Neural crest cell (in vitro differentiated cells): ENCODE results near the gene CSNK1G3. TPM values are rescaled to one million over a fixed set of nuclear protein-coding genes. Genes with fewer than 3 reads are reported as not detected.
A peak's percentile ranks its signal among the peaks of the same experiment; 100 is the strongest.
"Not testable (repeated sequence)": the region's sequence is repeated elsewhere in the genome, so short reads cannot be mapped to it uniquely, and the experiment has no call there.

Experiments used
- DNase-seq: peaks from one replicate; pipeline ENCODE4 v3.0.0; 2021; ENCODE audit warnings: low read depth, mixed read lengths, low spot score
- H3K27ac Mint-ChIP-seq: one replicate; pipeline ENCODE4 v1.8.0; 2021; ENCODE audit warnings: mild to moderate bottlenecking, mixed read lengths; ENCODE audit not compliant: unreplicated experiment
- H3K27me3 Mint-ChIP-seq: 2 replicates; pipeline ENCODE4 v1.8.0; 2021; ENCODE audit warnings: low read depth, mild to moderate bottlenecking, mixed read lengths
- H3K36me3 Mint-ChIP-seq: 2 replicates; pipeline ENCODE4 v1.8.0; 2021; ENCODE audit warnings: low read depth, mild to moderate bottlenecking, mixed read lengths
- H3K4me1 Mint-ChIP-seq: 2 replicates; pipeline ENCODE4 v1.8.0; 2021; ENCODE audit warnings: mixed read lengths
- H3K4me3 Mint-ChIP-seq: one replicate; pipeline ENCODE4 v1.8.0; 2021; ENCODE audit warnings: mild to moderate bottlenecking, mixed read lengths
- H3K9me3 Mint-ChIP-seq: 2 replicates; pipeline ENCODE4 v1.8.0; 2021; ENCODE audit warnings: mixed read lengths
- long read RNA-seq: library from polyadenylated mRNA; unstranded; transcript quantifications from one replicate; pipeline ENCODE4 v2.0.0, GENCODE V29; 2020
- total RNA-seq: library from RNA; stranded (reverse); gene quantifications from 2 replicates; pipeline ENCODE4 v1.2.1, GENCODE V29; 2021
- TF ChIP-seq, protein P1 (sequence below): fragments of 200-600 bp; sonication (generic); conservative IDR thresholded peaks from 2 replicates; pipeline ENCODE4 v1.5.0; 2021; ENCODE audit warnings: antibody characterized with exemption, mild to moderate bottlenecking

Gene CSNK1G3
- 43.2 and 43.3 TPM in 2 replicates for total RNA-seq
- long read RNA-seq, full-length matches to known transcripts = 3 of 14 reads
- long read RNA-seq, partial matches to known transcripts = 3 of 14 reads
- long read RNA-seq, other reads (novel, unspliced or antisense) = 8 of 14 reads

DNA sequence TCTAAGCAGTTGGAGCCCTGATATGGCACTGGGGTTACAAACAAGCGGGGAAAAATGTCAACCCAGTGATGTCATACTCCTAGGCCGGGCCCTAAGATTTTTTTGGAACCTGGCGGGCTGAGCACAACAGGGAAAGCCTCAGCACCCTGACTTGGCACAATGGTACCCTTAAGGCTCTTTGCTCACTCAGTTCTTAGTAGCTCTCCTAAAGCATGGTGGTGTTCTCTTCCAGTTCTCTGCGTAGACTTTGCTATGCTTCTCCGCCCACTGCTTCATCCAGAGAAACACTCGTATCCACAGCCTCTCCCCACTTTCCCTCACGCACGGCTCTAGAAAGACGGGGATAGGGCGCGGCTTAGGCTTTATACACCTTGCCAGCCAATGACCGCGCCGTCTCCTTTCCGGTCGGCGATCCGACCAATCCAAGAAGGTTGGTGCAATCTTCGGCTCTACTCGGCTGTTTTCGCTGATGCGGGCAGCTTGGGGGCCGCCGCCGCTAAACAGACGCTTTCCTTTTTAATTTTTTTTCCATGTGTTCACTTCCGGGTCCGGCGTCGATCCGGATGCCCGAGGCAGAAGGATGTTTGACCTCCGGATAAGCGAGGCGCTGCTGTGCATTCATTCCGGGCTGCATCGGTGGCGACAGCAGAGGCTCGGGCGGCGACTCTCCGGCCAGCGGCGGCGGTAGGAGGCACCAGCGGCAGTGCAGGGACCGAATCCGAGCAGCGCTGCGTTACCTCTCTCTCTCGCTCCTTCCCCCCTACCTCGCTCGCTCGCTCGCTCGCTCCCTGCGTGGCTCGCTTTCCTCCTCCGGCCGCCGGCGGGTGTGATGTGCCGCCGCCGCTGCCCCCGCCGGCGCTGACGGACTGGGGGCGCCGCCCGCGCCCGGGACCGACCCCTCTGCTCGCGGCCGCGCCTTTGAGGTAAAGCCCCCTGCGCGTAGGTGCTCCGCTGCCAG, at the start of gene CSNK1G3:
Gene CSNK1G3, plus strand, starts transcription at position 530 of the 958 bp plus-strand sequence. CDS start 33,487 bp downstream, outside the sequence.
- no peaks in the 10 kb centered on the region for H3K27me3 Mint-ChIP-seq
- DNase-seq = peak; percentile 89
- no peaks in the 10 kb centered on the region for H3K9me3 Mint-ChIP-seq
- peak within 1 kb of the TSS; percentile 90 for H3K27ac Mint-ChIP-seq
- H3K36me3 Mint-ChIP-seq = no peaks in the 10 kb centered on the region
- peaks cover 32% of the 10 kb centered on the region for H3K4me1 Mint-ChIP-seq
- TF ChIP-seq, protein P1, sequence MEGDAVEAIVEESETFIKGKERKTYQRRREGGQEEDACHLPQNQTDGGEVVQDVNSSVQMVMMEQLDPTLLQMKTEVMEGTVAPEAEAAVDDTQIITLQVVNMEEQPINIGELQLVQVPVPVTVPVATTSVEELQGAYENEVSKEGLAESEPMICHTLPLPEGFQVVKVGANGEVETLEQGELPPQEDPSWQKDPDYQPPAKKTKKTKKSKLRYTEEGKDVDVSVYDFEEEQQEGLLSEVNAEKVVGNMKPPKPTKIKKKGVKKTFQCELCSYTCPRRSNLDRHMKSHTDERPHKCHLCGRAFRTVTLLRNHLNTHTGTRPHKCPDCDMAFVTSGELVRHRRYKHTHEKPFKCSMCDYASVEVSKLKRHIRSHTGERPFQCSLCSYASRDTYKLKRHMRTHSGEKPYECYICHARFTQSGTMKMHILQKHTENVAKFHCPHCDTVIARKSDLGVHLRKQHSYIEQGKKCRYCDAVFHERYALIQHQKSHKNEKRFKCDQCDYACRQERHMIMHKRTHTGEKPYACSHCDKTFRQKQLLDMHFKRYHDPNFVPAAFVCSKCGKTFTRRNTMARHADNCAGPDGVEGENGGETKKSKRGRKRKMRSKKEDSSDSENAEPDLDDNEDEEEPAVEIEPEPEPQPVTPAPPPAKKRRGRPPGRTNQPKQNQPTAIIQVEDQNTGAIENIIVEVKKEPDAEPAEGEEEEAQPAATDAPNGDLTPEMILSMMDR = no peak
- peak within 1 kb of the TSS; percentile 94 for H3K4me3 Mint-ChIP-seq

- not testable (repeated sequence) for H3K27ac Mint-ChIP-seq, H3K9me3 Mint-ChIP-seq, H3K36me3 Mint-ChIP-seq, H3K27me3 Mint-ChIP-seq, H3K4me3 Mint-ChIP-seq, DNase-seq, H3K4me1 Mint-ChIP-seq
These were observed 45.1 kb upstream of the CSNK1G3 start for GRCh38 chr5:123466839-123467238.

DNA sequence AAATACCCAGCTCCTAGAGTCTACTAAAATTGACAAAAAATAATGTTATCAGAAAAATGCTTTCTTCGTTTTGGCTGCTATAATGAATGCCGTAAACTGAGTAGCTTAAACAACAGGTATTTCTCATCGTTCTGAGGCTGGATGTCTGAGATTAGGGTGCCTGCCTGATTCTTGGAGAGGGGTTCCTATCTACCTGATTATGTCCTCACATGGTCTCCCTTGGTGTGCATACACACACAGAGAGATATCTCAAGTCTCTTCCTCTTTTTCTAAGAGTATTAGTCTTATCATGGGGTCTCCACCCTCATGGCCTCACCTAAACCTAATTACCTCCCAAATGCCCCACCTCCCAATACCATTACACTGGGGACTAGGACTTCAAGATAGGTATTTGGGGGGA, 40.6 kb upstream of the CSNK1G3 start:
- Mint-ChIP-seq H3K4me3 (no peak overlapping the region), H3K4me1 (no peaks in the 10 kb centered on the region), H3K27me3 (no peaks in the 10 kb centered on the region), H3K36me3 (no peaks in the 10 kb centered on the region), H3K27ac (no peak overlapping the region), H3K9me3 (peaks cover 8% of the 10 kb centered on the region)
- DNase-seq = no peak
- TF ChIP-seq, protein P1 = no peak

GRCh38 chr5:123472150-123472924, 39.6 kb upstream of the CSNK1G3 start:
- H3K36me3 Mint-ChIP-seq = no peaks in the 10 kb centered on the region
- no peak overlapping the region for H3K27ac Mint-ChIP-seq
- peaks cover 4% of the 10 kb centered on the region for H3K9me3 Mint-ChIP-seq
- no peaks in the 10 kb centered on the region for H3K4me1 Mint-ChIP-seq
- DNase-seq = no peak
- H3K27me3 Mint-ChIP-seq = no peaks in the 10 kb centered on the region
- TF ChIP-seq, protein P1 = no peak
- no peak overlapping the region for H3K4me3 Mint-ChIP-seq

DNA sequence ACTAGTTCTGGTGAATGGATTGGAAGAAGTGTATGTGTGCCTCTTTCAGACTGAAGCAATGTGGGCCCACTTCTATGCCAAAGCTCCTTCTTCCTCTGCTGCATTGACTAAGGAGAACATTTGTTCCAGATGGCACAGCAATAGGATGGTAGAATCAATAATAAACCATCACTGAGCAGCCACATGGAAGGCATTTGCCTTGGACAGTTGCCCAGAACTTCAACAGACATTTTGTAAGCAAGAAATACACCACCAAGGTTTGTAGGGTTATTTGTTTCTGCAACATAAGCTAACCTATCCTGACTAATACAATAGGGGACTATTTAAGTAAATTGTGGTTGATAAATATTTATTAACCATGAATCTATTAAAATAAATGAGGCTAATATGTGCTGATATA, 37.7 kb upstream of the CSNK1G3 start:
- Mint-ChIP-seq H3K27me3 (no peaks in the 10 kb centered on the region), H3K4me1 (no peaks in the 10 kb centered on the region), H3K9me3 (no peaks in the 10 kb centered on the region), H3K4me3 (no peak overlapping the region), H3K36me3 (no peaks in the 10 kb centered on the region), H3K27ac (no peak overlapping the region)
- TF ChIP-seq, protein P1 = no peak
- no peak for DNase-seq
